GM12878 (cell line): ENCODE measurements around the gene SEMA4G. TPM values are rescaled to one million over a fixed set of nuclear protein-coding genes. Genes with fewer than 3 reads are reported as not detected.

Experiments
- ATAC-seq: fragments of 200-7000 bp; cut with Tn5 transposase; 3 replicates; pipeline ENCODE4 v1.9.1; 2020; ENCODE audit warnings: mild to moderate bottlenecking, moderate library complexity
- BruUV-seq: library from RNA; stranded (reverse); fragments of 400-500 nt; replicated peaks from 2 replicates; lab custom pipeline; 2021; lab: Mats Ljungman, UMichigan
- CTCF ChIA-PET: fragments of 300-600 bp; sonication (Branson Sonifier 250); formaldehyde crosslinking; extraction: SDS; loops from one replicate; lab custom pipeline; 2021; ENCODE audit warnings: inconsistent platforms; lab: Yijun Ruan, JAX
- POLR2A ChIA-PET: fragments of 350-600 bp; formaldehyde crosslinking; extraction: SDS; loops from one replicate; lab custom pipeline; 2021; ENCODE audit warnings: inconsistent platforms; lab: Charles Lee
- RAD21 ChIA-PET: fragments of 300-600 bp; sonication (Branson Sonifier 250); formaldehyde crosslinking; loops from one replicate; lab custom pipeline; 2023; ENCODE audit warnings: antibody characterized with exemption; ENCODE audit not compliant: unreplicated experiment; lab: Charles Lee
- SMC1A ChIA-PET: fragments of 300-600 bp; sonication (Branson Sonifier 250); formaldehyde crosslinking; loops from one replicate; lab custom pipeline; 2023; ENCODE audit not compliant: unreplicated experiment, uncharacterized antibody; lab: Charles Lee
- DNase-seq: peaks from one replicate; pipeline ENCODE4 v3.0.0-alpha.2; 2011; ENCODE audit warnings: low read depth, low spot score
- FAIRE-seq: peaks from 3 replicates; lab custom pipeline; 2011; peaks lifted over from hg19 to GRCh38; lab: Jason Lieb, UNC
- H2AFZ ChIP-seq: 2 replicates; pipeline ENCODE4 v1.6.0; 2011; ENCODE audit warnings: low read depth, low read length, control low read depth; ENCODE audit not compliant: control insufficient read depth
- H3K27ac ChIP-seq: 2 replicates; pipeline ENCODE4 v1.5.1; 2011; ENCODE audit warnings: control low read depth; ENCODE audit not compliant: control insufficient read depth, insufficient read depth
- H3K27me3 ChIP-seq, 2 experiments: replicated peaks in 1 of 2; 2 replicates each; pipeline versions ENCODE4 v1.6.0 to v1.6.1; 2011; ENCODE audit warnings: low read length in 1 of 2; ENCODE audit not compliant: control insufficient read depth in 2 of 2, insufficient read depth in 2 of 2
- H3K36me3 ChIP-seq, 2 experiments: 2 replicates each; pipeline ENCODE4 v1.5.1; 2011; ENCODE audit warnings: low read length in 1 of 2; ENCODE audit not compliant: control insufficient read depth in 2 of 2, insufficient read depth in 2 of 2
- H3K4me1 ChIP-seq: 2 replicates; pipeline ENCODE4 v1.6.1; 2011; ENCODE audit warnings: mild to moderate bottlenecking, low read length, moderate library complexity, mixed read lengths; ENCODE audit not compliant: control insufficient read depth, insufficient read depth
- H3K4me2 ChIP-seq: 2 replicates; pipeline ENCODE4 v1.6.0; 2011; ENCODE audit warnings: control low read depth; ENCODE audit not compliant: control insufficient read depth, insufficient read depth
- H3K4me3 ChIP-seq: fragments of 200-600 bp; sonication (generic); 2 replicates; pipeline ENCODE4 v1.5.1; 2016
- H3K79me2 ChIP-seq: 2 replicates; pipeline ENCODE4 v1.6.0; 2011; ENCODE audit warnings: low read length; ENCODE audit not compliant: control insufficient read depth, insufficient read depth
- H3K9ac ChIP-seq: 2 replicates; pipeline ENCODE4 v1.8.0; 2011; ENCODE audit warnings: low read length, control low read depth, mixed read lengths; ENCODE audit not compliant: control insufficient read depth, insufficient read depth
- H3K9me3 ChIP-seq: replicated peaks from 3 replicates; pipeline ENCODE4 v1.5.1; 2011; ENCODE audit warnings: mild to moderate bottlenecking, low read length; ENCODE audit not compliant: control insufficient read depth, insufficient read depth
- H4K20me1 ChIP-seq: 2 replicates; pipeline ENCODE4 v1.6.0; 2011; ENCODE audit not compliant: control insufficient read depth, insufficient read depth
- ASH2L ChIP-seq: fragments of 300-600, 200-600 bp; sonication (generic); IDR thresholded peaks from 2 replicates; pipeline ENCODE4 v1.6.1; 2017; ENCODE audit warnings: low read depth, mild to moderate bottlenecking, borderline replicate concordance
- BHLHE40 ChIP-seq, 2 experiments: fragments of 450-650 bp in 1 of 2; IDR thresholded peaks; 2 replicates each; pipeline ENCODE4 v1.6.1; 2011 to 2017; ENCODE audit warnings: low read depth in 2 of 2, borderline replicate concordance in 1 of 2, improper control_type of control experiment in 1 of 2, low read length in 1 of 2, mild to moderate bottlenecking in 1 of 2
- CHD4 ChIP-seq: fragments of 200-600 bp; sonication (generic); IDR thresholded peaks from 2 replicates; pipeline ENCODE4 v1.6.1; 2016; ENCODE audit warnings: mild to moderate bottlenecking
- ELK1 ChIP-seq: IDR thresholded peaks from 2 replicates; pipeline ENCODE4 v1.6.1; 2012; ENCODE audit warnings: low read depth, low read length, improper control_type of control experiment
- EZH2 ChIP-seq: IDR thresholded peaks from 2 replicates; pipeline ENCODE4 v1.6.1; 2012; ENCODE audit warnings: low read depth, mild to moderate bottlenecking, control low read depth, inconsistent platforms, low read length, borderline replicate concordance; ENCODE audit not compliant: control insufficient read depth
- FOS ChIP-seq: IDR thresholded peaks from 3 replicates; pipeline ENCODE4 v1.6.1; 2011; ENCODE audit warnings: borderline replicate concordance; ENCODE audit not compliant: insufficient read length; ENCODE audit errors: extremely low read depth
- KLF5 ChIP-seq: fragments of 450-650 bp; IDR thresholded peaks from 2 replicates; pipeline ENCODE4 v1.6.1; 2014; ENCODE audit warnings: mild to moderate bottlenecking; ENCODE audit not compliant: partially characterized antibody
- POLR2AphosphoS5 ChIP-seq: IDR thresholded peaks from 2 replicates; pipeline ENCODE4 v1.6.1; 2011; ENCODE audit warnings: mild to moderate bottlenecking, low read length, inconsistent platforms
- SP1 ChIP-seq: IDR thresholded peaks from one replicate; pipeline ENCODE4 v1.6.1; 2011; ENCODE audit warnings: low read depth, low read length
- TCF12 ChIP-seq: IDR thresholded peaks from 2 replicates; pipeline ENCODE4 v1.6.1; 2011; ENCODE audit warnings: low read depth, mild to moderate bottlenecking, low read length
- ZNF274 ChIP-seq: IDR thresholded peaks from one replicate; pipeline ENCODE4 v1.8.0; 2011; ENCODE audit not compliant: insufficient read length, insufficient read depth
- WGBS: methylation state at CpG from one replicate; pipeline ENCODE4 v1.1.6; 2016; ENCODE audit warnings: low lambda C conversion rate; ENCODE audit not compliant: insufficient replicate concordance, insufficient coverage; ENCODE audit errors: missing lambda C conversion rate; 5-methylcytosine and 5-hydroxymethylcytosine counted together
- in situ Hi-C: fragments of 300-500 bp; cut with MboI; formaldehyde crosslinking; loops from 9 replicates; pipeline ENCODE4 v1.14.3; 2018; ENCODE audit warnings: mixed read lengths
- intact Hi-C: fragments of 100-400 bp; cut with micrococcal nuclease; formaldehyde crosslinking; loops from one replicate; pipeline ENCODE4 v1.14.2; 2022; ENCODE audit not compliant: unreplicated experiment
- polyA plus RNA-seq, 11 experiments: library from polyadenylated mRNA; depleted of rRNA in 4 of 11; unstranded in 6 of 11; stranded (reverse) in 5 of 11; fragments of >200 nt; fragmentation: Nextera tagmentation in 4 of 11; fragmentation: Illumina TruSeq in 1 of 11; extraction: Ambion mirVana in 4 of 11; extraction: Trizol in 1 of 11; gene quantifications; 1 replicate in 1 of 11; 2 replicates in 10 of 11; pipeline versions ENCODE4 v1.2.1 to v1.2.3, GENCODE V29; 2011 to 2016; ENCODE audit warnings: inconsistent platforms in 2 of 11, missing spikeins in 2 of 11, low read depth in 1 of 11
- total RNA-seq, 4 experiments: library from RNA; depleted of rRNA in 3 of 4; stranded (reverse); fragments of >200 nt in 3 of 4; fragmentation: Illumina TruSeq in 1 of 4; extraction: Trizol in 1 of 4; gene quantifications; 2 replicates each; pipeline versions ENCODE4 v1.2.1 to v1.2.3, GENCODE V29; 2013 to 2021

SEMA4G gene
- total and polyA plus RNA-seq, 10 of the 15 experiments (the other 5 are each of a cell fraction or from before 2014, with no cell fraction given), result 0.09 to 2.3 (median 0.44) TPM; not detected in 4

- no TSS peak for BruUV-seq
- H3K4me2 ChIP-seq, result 0 out of 2 replicates have a peak overlapping the region, but pooled peaks have one; percentile 17
- no peak for DNase-seq
- ChIA-PET CTCF (interaction anchor here (2.3 to 3.7 kb wide), 2 partner anchors 10 to 13 kb away, joined by 7 to 21 read pairs; no protein-coding TSS in a partner anchor), POLR2A (no interaction called here), RAD21 (interaction anchor here (4.6 kb wide), 1 partner anchor 14 kb away, joined by 26 read pairs; no protein-coding TSS in a partner anchor), SMC1A (no interaction called here)
- H3K4me1 ChIP-seq, result peaks cover 16% of the 10 kb centered on the region
- no peaks in the 10 kb centered on the region for H3K27me3 ChIP-seq
- intact Hi-C loops (no loop called here), in situ Hi-C loops (no loop called here)
- no peak for TF ChIP-seq TCF12
- TF ChIP-seq CHD4, result no peak
- TF ChIP-seq EZH2, result no peak
- no peak for TF ChIP-seq ZNF274
- TF ChIP-seq KLF5, result no peak
- no peak for TF ChIP-seq BHLHE40 (IDR thresholded peaks at IDR 0.05; ENCODE audit: borderline replicate concordance in 1 of 2, low read depth in 2 of 2, low read length in 1 of 2)
- no peak for TF ChIP-seq ELK1
- TF ChIP-seq FOS, result no peak
- no peak for TF ChIP-seq ASH2L
- no peak for TF ChIP-seq SP1
- TF ChIP-seq POLR2AphosphoS5, result no peak
- no peaks in the 10 kb centered on the region for H4K20me1 ChIP-seq
- H2AFZ ChIP-seq, result no peak overlapping the region
- peaks cover 0 to 2% of the 10 kb centered on the region in 2 experiments; a peak in 3 of 4 replicates for H3K36me3 ChIP-seq
- 100% methylated on average over 9 of the region's 12 CpGs for WGBS
- peaks cover 10% of the 10 kb centered on the region for H3K79me2 ChIP-seq
- H3K27ac ChIP-seq, result no peak overlapping the region
- FAIRE-seq, result no peak
- H3K4me3 ChIP-seq, result no peak overlapping the region
- ATAC-seq, result no peak
- no peaks in the 10 kb centered on the region for H3K9me3 ChIP-seq
- no peak overlapping the region for H3K9ac ChIP-seq
Observed at GRCh38 chr10:101000915-101001658, 31.8 kb downstream of the SEMA4G start.
